Activated CD8-positive, alpha-beta memory T cell treated with anti-CD3 and anti-CD28 coated beads for 24 hours (primary cell): ENCODE measurements around the gene DLL1.
"Not testable (repeated sequence)": the region's sequence is repeated elsewhere in the genome, so short reads cannot be mapped to it uniquely, and the experiment has no call there.

ENCODE experiments used
- DNase-seq: peaks from one replicate; pipeline ENCODE4 v3.0.0-alpha.2; 2020

Gene DLL1

DNA sequence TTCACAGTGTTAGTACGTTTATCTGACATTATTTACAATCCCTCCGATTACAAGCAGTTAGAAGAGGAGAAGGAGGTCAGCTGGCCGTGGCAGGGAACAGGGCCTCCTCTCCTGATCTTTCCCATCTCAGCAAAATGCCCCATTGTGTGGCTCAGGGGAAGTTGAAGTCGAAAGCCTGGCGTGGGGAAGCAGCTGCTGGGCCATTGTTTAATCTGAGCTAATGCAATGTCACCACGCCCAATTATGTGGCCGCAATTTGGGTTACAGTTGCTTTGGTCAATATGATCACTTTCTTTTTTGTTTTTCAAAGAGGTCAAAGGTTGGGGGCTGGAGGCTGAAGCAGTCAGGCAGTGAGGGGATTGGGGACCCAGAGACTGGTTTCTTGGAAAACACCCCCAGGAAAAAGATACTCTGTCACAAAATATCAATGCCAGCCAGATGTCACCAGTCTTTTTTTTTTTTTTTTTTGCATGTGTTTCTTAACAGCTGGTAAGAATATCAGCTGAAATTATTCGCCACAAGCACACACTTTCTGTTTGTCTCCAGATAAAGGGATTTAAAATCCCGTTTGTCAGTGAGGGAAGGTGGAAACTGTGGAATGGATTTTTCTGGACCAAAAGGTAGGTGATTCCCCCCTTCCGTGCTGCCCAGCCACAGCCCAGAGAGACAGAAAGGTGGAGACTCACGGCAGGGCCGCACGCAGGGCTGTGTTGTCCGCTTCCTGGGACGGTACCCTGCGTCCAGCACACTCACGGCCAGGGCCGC is 24.6 kb downstream of the DLL1 start:
- DNase-seq, result no peak

DNA sequence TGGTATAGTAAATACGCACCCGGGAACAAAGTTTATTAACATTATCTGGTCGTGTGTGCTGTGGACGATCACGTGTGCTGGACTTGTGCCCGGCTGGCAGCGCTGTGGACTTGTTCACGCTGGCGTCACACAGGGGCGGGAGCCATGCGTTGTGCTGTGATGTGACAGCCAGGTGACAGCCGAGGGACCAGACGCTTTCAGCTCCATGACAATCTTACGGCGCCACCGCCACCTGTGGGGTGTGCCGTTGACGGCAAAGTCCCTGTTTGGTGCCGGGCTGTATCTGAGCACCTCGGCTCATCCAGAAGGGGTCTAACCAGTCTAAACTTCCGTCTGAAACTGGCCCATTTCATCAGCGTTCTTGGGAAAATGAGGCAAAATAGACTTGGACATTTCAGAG is 25.2 kb downstream of the DLL1 start:
- DNase-seq, result no peak

DNA sequence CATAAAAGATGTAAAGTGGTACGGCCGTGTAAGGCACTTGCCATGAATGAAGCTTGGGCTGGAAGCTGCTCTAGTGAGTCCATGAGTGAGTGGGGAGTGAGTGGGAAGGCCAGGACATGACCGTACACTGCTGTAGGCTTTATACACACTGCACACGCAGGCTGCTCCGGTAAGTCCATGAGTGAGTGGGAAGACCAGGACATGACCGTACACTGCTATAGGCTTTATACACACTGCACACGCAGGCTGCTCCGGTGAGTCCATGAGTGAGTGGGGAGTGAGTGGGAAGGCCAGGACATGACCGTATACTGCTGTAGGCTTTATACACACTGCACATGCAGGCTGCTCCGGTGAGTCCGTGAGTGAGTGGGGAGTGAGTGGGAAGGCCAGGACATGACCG is 26.2 kb downstream of the DLL1 start:
- DNase-seq, result not testable (repeated sequence)

DNA sequence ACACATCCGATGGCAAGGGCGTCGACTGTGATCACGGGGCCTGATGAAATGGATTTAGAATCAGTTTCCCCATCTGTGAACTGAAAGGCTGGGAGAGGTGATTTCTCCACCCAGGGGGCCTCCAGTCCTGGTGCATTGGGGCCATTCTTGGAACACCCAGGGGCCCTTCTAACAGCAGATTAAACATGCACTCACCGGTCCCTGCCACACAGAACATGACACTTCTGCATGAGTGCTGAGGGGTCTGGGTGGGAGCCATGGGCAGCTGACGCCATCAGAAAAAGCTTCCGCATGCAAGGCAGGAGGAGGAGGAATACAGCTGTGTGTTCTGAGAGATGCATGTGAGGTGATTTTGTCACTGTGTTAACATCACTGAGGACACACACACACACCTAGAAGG is 26.8 kb downstream of the DLL1 start:
- no peak for DNase-seq

DNA sequence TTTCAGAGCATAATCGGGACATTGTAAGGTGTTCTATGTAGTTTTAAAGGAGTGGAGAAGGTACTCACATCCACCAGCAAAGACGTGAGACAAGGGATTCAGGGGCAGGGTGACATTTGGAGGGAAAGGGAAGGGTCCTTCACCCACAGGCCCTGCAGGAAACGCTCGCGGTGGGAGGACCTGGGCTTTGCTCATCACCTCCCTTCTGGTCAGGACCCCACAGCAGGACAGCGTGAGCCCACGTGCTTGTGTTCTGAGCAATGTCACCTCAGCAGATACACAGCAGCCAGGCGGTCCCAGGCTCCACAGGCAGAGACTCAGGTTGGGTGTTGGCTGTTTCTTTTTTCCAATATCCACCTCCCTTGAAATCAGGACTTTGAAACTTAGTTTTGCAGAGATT is 27.5 kb downstream of the DLL1 start:
- no peak for DNase-seq

DNA sequence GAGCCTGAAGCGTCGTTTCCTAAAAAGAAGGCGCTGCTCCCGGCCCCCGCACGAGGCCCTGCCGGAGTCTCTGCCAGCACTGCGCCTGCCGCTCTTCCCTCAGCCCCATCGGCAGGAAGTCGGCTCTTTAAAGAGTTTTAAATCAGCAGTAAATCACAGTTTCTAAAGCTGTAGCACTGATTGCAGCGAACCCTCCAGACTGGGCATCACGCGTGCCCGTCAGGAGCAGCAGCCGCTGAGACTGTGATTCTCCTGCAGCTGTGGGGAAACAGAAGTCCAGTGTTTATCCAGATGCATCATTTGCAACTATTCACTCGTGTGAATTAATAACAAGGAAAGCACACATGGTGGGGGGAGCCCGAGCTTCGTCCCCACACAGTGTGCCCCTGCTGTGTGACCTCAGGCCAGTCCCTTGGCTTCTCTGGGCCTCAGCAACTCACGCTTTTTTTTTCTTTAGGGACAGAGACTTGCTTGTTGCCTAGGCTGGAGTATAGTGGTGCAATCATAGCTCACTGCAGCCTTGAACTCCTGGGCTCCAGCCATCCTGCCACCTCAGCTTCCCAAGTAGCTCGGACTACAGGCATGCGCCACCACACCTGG is 28.3 kb downstream of the DLL1 start:
- no peak for DNase-seq

DNA sequence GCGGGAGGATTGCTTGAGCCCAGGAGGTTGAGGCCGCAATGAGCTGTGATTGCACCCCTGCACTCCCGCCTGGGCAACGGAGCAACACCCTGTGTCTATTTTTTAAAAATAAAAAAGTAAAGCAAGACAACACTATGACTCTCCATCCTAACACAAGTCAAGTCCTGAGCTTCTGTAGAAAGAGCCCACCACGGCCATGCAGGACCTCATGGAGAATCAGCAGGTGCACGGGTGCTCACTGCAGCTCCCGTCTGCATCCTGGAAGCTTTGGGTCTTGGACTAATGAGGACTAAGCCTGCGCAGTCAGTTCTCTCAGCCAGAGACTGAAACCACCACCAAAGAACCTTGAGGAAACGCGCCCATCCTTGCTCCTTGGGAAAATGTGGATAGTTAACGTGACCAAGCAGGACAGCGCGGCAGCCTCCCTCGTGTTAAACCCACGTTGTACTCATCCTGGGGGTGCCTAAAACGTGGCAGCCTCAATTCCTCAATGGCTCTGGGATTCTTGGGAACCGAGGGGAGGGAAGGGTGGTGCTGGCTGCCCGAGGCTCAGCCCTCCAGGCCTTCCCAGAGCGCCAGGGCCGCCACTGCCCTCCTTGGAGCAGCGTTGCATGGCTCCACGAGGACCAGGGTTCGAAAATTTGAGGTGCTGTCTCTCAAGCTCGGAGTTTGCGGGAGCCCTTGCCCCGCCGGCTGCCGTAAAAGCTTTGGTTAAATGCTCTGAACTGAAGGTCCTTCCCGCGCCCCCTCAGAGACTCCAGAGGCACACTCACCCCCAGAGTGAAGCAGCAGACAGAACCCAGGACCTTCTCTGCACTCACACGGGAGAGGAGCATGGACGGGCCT is 29.0 kb downstream of the DLL1 start:
- DNase-seq, result no peak

DNA sequence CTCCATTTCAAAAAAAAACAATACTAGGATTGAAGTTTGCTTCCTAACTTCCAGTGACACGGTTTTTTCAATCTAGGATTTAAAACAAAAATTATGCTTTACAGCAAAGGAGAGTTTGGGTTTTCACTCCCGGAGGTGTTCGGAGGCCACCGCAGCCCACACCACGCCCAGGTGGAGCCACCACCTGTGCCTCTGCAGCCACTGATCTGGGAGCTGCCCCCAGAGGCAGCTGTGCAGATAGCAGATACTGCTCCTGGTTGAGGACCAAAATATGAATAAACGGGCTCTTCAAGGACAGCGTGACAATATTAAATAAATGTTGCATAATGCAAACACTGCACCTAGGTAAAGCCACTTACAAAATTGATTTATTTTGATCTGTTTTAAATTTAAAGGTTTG is 30.2 kb downstream of the DLL1 start:
- no peak for DNase-seq

DNA sequence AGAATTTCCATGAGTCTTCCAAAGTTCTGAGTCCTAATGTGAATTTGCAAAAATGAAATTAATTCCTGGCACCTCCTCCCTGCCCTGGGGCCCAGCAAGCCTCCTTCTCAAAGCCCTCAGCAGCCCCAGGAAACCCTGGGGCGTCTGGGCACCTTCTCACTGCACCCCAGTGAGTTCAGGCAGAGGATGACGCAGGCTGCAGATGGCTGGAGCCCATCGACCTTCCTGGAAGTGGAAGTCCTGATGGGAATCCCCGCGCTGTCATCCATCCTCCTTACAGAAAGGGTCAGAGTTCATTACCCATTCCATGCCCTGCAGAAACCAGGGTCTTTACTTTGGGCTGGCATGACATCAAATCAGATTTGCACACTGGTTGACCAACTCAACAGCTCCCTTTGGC is 31.6 kb downstream of the DLL1 start:
- no peak for DNase-seq

DNA sequence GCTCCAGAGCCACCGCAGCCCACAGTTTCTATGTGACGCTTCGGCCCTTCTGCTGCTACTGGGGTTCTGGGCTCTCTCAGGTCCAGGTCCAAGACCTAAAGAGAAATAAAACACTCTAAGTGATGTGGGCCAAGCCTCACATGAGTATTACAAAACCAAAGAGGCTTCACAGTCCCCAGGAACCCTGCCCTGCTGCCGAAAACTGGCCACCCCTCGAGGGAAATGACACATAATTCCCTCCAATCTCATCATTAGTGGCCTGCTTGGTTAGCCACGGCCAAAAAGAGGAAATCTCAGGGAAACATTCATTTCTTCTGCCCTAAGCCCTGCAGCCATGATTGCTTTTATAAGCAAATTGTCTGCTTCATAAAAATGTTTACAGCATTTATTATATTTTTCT is 32.5 kb downstream of the DLL1 start:
- DNase-seq, result no peak

DNA sequence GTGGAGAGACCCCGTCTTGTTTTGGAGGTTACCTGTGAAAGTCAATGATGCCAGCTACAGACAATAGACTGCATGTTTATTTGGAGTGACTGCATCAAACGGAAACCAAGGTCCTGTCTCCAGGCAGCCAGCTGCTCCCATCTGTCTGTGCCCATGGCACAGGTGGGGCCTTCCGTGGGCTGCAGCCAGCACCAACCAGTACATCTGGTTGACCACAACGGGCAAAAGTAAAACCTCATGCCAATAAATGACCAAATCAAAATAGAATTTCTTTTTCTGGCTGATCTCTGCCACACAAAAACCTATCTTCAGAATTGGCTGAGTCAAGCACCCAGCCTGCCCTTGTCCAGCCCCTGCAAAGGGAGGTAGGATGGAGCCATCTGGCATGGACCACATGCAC is 33.5 kb downstream of the DLL1 start:
- no peak for DNase-seq

DNA sequence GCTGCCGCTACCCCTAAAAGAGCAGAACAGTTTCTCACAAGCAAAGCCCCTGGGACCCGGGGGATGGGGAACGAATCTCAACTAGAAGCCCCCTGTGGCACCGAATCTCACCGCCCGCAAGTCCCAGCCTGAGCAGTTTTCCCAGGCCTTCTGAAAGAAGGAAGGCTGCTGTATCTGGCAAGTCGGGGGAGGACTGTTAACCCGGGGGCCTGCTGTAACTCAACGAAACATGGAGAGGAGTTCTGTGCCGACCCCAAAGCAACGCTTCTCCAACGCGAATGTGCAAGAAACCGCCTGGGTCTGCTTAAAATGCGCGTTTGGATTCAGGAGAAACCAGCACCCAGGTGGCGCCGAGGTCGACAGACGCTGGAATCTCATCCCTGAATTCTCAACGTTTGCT is 34.2 kb downstream of the DLL1 start:
- DNase-seq, result no peak

DNA sequence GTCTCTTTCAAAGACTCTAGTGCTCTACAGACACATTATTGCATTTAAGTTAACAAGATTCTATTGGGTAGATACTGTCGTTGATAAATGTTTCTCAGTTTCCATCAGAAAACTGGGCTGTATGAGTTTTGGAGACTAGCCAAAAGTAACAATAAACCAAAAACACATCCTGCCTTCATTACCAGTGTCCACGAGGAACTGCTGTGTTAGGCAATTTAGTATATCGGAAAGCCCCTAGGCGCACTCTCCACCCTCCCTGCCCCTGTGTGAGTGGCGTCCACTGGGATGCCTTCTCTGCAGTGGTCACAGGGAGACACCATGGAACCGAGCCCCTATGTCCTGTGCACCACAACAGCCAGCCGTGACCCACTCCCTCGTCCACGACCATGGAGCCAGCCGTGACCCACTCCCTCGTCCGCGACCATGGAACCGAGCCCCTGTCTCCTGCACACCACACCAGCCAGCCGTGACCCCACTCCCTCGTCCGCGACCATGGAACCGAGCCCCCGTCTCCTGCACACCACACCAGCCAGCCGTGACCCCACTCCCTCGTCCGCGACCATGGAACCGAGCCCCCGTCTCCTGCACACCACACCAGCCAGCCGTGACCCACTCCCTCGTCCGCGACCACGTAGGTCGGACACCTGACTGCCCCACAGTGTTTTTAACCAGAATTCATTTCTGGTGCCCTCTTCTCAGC is 35.3 kb downstream of the DLL1 start:
- DNase-seq, result no peak

DNA sequence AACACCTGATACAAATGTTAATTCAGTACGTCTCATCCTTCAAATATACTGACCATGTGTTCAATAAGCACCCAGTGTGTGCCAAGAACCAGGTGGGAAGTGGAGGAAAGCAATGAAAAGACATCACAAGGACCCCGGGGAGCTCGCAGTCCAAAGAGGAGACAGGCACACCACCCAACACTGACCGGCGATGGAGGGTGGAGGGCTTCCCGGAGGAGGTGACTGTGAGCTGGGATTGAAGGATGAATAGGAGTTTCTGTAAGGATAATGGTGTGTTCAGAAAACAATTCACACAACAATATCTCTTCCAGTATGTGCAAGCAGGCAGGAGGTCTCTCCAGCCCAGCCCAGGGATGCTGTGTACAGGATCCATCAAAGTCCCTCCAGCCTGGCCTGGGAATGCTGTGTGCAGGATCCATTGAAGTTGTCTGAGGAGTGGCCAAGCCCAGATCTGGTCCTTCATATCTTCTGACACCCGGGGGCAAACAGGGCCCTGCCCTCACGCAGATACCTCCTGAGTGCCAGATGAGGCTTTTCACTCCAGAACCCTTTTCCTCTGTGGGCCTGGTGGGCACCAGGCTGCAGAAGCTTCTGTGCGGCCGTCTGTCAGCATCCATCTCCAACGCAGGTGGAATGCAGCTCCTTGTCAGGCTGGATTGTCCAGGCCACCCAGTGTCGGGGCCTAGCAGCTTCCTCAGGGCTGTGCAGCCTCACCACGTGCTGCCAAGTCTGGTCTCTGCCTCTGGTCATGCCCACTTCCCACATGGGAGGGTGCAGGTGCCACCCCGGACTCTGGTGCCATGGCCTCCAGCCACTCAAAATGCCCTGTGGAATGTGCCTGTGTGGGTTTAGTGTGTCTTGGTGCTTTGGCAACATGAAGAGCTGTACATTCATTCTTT is 36.3 kb downstream of the DLL1 start:
- DNase-seq, result no peak

DNA sequence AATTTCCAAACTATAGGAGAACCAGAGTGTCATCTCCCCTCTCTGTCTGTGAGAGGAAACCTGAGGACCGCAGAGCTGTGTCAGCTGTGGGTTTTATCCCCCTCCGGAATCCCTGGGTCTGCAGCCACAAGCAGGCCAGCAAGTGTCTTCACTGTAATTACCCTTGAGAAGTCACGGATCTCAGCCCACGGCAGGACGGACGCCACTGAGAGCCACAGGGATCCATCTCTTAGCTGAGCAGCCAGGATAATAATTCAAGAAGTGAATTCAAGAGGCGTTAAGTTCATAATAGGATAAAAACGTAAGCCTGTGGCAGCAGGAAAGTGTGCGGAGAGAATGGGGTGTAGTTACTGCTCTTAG is 37.0 kb downstream of the DLL1 start:
- no peak for DNase-seq

DNA sequence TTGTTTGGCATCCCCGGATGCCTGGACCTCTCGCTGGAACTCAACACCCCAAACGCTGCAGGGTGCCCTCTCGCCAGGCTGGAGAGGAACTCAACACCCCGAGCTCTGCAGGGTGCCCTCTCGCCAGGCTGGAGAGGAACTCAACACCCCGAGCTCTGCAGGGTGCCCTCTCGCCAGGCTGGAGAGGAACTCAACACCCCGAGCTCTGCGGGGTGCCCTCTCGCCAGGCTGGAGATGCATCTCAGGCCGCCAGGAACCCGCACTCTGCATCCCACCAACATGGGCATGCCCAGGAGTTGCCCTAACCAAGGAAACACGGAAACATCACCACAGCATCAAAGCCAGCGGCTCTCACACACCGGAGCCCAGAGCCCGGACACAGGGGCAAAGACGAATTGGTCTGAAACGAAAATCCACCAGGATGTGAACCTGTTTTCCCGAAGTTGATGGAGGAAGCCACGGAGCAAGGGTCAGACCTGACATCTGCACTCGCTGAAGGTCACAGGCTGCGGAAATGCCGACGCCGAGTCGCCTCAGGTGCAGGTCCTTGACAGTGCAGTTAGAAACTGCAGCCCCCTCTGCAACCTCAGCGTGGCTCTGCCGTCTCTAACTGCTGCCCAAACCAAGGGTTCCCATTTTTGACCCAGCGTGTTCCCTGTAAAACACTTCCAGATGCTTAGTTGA is 37.5 kb downstream of the DLL1 start:
- no peak for DNase-seq

DNA sequence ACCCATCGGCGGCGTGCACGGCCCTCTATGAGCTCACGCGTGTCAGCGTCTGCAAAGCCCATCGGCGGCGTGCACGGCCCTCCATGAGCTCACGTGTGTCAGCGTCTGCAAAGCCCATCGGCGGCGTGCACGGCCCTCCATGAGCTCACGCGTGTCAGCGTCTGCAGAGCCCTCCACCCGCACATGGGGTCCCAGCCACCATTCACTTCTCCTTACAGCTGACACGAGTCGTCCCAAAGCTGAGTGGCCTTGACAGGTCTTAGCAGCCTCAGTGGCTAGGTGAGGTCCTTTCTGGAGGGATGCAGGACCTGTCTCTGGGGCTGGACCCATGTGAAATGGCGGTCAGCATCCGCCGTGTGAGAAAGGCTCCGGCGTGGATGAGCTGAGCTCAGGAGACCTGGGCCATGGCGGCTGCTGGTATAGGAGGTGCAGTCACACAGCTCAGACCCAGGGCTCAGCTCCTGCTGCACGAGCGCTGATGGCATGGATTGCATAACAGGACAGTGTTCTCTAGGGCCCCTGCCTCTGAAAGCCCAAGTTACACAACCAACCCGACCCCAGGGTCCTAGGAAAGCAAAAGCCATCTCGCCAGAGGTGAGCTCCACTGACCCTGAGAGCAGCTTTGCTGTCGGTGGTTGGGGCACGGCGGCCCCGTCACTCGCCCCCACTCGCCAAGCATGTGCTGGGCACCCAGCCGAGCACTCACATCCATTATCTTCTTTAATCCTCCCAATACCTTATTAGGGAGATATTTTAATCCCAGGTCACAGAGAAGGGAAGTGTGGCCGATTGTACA is 38.9 kb downstream of the DLL1 start:
- DNase-seq, result no peak

DNA sequence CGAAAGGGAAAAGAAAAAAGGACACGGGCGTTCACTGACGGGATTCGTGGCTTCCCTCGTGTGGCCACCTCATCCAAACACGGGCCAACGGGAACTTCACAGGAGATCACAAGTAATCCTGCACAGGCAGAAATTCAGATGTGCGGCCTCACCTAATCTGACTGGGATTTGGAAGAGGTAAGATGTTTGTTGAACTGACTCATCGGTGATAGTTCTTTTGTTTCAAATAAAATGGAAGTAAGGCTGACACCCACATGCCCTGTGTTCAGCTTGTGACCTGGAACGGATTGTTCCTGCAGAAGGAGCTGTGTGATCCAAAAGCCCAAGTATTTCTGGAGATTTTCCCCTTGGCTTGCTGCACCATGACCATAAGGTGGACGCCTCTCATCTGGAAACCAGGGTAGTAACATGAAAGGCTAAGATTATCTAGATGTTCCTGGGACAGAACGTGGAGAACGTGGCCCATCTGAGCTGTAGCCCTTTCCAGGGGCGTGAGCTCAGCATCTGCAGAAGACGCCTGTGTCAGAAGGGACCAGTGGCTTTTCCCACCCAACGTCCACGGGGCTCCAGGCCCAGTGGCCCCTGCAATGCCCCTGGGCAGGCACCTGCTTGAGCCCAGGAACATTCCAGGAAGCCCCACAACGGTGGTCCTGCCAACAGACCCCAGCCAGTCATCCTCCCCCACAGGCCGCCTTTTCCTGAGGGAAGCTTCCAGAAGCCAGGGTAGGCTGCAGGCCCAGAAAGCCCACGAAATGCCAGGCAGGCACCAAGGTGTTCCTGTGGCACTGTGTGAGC is 39.7 kb downstream of the DLL1 start:
- DNase-seq, result no peak

DNA sequence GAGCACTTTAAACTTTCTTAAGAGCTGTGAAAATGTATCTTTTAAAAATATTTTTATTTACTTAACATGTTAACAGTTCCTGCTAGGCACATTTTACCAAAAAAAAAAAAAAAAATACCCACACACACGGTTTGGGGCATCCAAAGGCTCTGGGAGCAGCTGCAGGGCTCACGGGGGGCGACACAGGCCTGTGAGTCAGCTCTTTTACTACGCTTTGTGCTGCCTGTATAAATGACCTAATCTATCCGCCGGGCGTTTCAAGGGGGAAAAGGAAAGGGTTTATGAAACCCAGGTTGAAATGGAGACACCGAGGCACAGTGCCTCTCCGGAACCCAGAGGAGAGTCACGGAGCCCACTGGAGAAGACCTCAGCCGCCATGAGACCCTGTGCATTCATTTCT is 40.4 kb downstream of the DLL1 start:
- no peak for DNase-seq

DNA sequence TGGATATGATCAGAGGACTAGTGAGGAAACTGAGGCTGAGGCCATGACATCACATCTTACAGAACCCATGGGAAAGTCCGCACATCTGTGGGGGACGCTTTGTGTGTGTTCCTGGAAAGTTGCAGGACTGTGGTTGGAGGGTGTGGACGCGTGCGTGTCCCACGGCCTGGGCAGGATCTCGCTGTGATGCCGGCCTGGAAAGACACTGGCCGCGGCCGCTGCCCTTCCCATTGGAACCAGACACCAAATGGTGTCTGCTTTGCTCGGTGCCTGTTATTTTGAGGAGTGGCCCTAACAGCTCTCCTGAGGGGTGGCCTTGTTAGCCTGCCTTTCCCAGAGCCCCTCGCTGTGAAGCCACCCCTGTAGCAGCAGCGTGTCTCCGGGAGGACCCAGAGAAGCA is 41.1 kb downstream of the DLL1 start:
- DNase-seq, result no peak
